Activated CD8-positive, alpha-beta memory T cell treated with anti-CD3 and anti-CD28 coated beads, Interleukin-2, amount 50 U/mL, for 4 hours (primary cell): Measurements from ENCODE around the gene C1QTNF8.
"Not testable (repeated sequence)": the region's sequence is repeated elsewhere in the genome, so short reads cannot be mapped to it uniquely, and the experiment has no call there.

Experiments
- DNase-seq: peaks from one replicate; pipeline ENCODE4 v3.0.0-alpha.2; 2020

The C1QTNF8 gene

DNA sequence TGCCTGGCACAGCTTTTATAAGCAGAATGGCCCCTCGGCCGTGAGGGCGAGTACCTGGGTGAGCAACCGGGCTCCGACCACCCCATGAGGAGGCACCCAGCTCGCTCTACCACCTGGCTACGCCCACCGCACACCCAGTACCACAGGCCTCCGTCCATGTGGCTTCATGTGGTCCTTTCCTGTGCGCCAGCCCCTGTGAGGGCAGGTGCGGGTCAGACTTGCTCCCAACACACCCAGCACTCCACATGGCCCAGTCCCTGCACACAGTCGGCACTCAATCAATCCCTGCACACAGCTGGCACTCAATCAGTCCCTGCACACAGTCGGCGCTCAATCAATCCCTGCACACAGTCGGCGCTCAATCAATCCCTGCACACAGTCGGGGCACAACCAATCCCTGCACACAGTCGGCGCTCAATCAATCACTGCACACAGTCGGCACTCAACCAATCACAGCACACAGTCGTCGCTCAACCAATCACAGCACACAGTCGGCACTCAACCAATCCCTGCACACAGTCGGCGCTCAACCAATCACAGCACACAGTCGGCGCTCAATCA lies 4.0 kb downstream of the C1QTNF8 start:
- no peak for DNase-seq

DNA sequence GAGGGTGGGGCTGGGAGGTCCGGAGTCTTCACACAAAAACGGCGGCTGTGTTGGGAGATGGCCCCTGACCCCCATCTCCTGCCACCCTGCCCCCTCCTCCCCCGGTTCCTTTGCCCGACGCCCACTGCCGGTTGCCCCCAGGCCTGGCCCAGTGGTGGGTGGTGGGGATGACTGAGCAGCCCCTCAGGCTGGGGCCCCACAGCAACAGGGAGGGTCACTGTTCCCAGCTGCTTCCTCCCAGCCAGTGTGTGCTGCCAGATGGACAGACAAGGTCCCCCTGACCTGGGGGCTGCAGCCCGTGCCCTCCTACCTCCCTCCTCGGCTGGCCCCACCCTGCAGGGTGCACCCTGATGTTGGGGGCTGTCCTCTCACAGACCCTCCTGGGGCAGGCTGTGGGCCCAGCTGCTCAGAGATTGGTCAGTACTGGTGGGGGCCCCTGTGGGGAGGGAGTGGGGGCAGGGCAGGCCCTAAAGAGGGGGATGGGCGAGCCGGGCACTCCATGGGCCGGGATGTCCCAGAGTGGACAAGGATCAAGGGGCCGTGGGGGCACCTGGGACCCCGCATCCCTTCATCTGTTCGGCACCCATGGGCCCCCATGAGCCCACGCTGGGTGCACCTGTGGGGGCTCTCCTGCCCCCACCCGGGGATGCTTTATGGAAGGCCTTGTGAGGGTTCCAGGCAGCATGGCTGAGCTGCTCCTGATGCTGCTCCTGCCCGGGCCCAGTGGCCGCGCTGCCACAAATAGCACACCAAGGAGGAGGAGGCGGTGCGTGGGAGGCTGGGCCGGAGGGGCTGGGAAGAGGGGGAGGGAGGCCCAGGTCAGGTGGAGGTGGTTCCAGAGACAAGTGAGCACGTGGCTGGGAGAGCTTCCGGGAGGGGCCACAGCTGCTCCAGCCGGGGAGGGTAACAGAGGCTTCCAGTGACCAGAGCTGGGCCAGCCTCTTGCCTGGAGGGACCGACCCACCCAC lies 5.1 kb downstream of the C1QTNF8 start:
- DNase-seq: no peak

DNA sequence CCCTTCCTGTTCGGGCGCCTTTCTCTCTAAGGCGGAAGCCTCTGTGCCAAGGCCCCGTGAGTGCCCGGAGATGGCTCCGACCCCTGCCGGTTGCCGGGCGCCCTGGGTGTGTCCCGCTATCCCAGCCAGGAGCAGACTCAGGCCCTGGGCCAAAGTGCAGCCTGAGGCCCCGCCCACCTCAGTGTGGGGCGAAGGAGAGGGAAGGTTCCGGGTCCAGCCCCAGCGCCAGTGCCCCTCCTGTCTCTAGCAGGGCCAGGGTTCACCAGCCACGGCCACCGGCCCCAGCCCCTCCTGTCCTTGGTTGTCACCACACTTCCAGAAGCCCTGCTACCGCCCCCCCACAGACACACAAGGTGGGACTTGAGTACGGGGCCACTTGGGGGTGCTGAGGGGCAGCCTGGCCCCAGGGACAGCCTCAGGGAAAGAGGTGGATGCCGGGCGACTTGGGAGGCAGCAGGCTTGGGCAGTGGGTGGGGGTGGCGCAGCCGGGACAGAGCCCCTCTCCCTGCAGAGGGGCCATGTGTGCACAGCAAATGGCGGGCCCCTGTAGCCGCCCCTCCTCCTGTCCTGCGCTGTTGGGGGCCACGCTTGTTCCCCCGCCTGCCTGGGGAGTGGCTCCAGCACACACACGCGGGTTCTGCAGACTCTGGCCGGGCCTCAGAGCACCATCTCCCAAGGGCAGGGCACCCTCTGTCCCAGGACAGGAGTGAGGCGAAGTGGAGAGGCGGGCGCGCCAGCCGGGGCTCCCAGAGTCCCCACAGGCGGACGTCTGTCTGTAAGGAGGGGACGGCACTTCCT lies 6.0 kb downstream of the C1QTNF8 start:
- no peak for DNase-seq

- no peak for DNase-seq
Measured at GRCh38 chr16:1089439-1089821, 6.6 kb downstream of the C1QTNF8 start.

DNA sequence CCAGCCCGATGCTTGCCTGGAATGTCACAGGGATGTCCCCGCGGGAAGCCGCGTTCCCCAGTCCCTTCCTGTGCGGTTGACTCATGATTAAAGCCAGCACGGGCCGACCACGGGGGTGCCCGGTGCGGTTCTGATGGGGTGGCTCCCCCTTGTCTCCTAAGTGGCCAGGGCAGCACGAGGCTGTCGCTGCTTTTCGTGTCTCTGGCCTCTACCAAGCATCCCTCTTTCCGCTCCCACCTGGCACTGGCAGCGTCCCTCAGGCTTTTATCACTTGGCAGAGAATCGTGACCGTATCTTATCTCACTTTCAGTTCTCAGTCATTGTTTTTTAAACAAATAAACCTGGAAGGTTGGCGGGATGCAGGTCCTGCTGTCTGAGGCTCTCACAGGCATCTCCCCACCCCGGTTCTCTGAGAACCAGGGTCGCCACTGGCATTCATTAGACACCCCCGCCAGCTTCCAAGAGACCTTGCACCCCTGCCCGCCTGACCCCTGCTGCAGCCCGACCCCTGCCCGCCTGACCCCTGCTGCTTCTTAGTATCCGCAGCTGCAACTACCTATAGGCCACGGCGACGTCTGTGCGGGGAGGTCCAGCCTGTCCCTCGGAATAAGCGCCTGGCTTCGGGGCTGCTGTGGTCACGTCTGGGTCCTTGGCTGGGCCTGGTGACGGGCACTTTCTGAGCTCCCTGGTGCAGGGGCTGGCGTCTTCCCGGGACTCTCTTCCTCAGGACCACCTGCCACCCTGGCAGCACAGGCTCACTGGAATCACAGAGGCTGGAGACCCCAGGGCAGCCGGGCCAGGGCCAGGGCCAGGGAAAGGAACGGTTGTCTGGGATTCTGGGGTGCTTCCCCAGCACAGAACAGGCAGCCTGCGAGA lies 7.5 kb downstream of the C1QTNF8 start:
- DNase-seq: no peak

DNA sequence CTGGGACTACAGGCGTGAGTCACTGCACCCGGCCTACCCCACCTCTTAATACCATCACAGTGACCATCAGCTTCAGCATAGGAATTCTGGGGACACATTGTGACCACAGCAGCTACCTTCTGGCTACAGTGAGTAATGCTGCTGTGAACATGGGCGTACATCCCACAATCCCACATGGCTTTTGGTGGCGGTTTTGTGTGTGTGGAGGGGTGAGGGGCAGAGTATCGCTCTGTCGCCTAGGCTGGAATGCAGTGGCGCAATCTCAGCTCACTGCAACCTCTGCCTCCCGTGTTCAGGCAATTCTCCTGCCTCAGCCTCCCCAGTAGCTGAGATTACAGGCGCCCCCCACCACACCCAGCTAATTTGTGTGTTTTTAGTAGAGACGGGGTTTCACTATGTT lies 9.6 kb downstream of the C1QTNF8 start:
- DNase-seq: not testable (repeated sequence)

DNA sequence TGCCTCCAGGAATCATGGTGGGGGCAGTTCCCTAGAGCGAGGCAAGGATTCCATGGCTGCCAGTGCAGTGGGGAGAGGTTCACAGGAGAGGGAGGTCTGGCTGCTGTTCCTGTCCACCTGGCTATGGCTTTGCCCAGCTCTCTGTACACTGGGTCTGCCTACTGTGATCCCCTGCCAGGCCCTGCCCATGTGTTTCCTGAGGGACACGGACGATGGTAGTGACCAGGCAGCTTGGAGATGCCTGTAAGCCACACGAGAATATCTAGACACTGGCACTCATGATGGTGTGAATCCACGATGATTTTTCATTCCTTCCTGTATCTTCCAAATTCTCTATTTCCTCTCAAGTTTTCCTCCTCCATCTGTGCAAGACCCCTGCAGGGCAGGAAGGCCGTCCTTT lies 11.1 kb downstream of the C1QTNF8 start:
- DNase-seq: no peak

- no peak for DNase-seq
Measured at GRCh38 chr16:1082952-1083675, 12.9 kb downstream of the C1QTNF8 start.

- DNase-seq: no peak
Measured at GRCh38 chr16:1082266-1082951, 13.6 kb downstream of the C1QTNF8 start.

DNA sequence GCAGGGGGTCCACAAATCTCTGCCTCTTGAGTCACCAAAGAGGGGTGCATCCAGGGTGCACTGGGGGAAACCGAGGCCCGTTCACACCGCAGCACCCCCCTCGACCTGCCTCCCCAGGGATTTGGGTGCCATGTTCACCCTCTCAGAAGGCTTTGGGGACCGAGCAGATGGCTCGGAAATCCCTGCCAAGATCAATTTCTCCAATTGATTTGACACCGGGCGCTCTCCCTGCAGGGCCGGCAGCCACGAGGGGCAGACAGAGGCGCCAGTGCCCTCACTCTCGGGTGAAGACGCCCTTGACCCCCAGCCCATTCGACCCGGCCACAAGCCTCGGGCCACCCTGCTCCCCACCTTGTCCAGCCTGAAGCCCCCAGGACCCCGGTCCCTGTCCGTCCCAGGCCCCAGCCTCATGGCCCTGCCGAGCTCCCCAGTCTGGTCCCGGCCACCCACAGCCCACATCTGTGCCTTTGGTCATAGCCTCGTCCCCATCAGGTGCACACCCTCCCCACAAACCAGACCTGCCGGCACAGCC lies 14.2 kb downstream of the C1QTNF8 start:
- DNase-seq: no peak

DNA sequence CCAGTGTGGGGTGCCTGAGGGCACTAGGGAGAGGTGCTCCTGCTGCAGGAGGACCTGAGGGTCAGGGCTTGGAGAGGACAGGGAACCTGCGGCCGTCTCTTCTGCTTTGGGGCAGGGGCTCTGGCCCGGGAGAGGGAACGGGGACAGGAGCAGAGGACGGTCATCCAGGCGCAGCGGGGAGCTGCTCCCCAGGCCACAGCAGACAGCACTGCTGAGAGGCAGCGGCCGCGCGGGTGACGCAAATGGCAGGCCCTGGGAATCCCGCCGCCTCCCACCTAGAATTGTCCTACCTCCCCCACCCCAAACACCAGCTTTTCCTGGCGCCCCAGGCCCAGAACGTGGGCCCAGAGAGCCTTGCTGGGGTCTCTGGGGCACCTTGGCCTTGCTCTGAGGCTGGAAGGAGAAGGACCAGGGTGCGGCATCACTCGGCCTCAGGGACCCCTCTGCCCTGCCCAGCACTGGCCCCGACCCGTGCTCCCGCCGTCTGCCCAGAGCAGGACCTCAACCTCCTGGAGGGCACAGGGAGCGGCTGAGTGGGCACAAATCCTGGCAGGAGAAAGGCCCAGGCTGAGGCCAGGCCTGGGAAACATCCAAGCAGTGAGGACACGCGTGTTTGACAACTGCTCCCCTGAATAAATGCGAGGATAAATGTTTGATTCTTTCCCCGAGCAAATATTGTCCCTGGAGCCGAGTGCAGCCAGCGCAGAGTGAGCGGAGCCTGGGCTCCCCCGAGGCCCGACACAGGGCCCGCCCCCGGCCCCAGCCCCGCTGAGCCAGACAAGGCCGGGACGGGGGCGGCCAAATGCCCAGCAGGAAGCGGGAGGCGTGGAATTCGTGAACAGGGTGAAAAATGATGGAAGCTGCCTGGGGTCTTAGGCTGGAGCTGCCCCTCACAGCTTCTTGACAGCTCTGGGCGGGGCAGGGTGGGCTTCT lies 15.0 kb downstream of the C1QTNF8 start:
- no peak for DNase-seq

DNA sequence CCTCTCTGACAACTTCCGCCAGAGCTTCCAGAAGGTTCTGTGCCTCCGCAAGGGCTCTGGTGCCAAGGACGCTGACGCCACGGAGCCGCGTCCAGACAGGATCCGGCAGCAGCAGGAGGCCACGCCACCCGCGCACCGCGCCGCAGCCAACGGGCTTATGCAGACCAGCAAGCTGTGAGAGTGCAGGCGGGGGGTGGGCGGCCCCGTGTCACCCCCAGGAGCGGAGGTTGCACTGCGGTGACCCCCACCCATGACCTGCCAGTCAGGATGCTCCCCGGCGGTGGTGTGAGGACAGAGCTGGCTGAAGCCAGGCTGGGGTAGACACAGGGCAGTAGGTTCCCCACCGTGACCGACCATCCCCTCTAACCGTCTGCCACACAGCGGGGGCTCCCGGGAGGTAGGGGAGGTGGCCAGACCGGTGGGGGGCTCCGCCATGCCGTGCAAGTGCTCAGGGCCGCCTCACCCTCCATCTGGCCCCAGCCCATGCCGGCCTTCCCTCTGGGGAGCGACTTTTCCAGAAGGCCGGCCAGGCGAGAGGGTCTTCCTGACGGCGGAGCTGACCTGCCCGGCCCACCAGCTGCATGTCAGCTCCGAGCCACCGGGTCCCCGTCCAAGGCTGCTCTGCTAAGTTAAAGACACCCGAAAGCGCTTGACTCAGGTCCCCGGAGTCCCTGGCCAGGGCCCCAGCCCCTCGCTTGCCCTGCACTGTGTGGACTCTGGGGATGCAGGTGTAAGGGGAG lies 16.1 kb downstream of the C1QTNF8 start:
- no peak for DNase-seq

- no peak for DNase-seq
Measured at GRCh38 chr16:1079341-1079740, 16.7 kb downstream of the C1QTNF8 start.

- DNase-seq: no peak
Measured at GRCh38 chr16:1078579-1079021, 17.4 kb downstream of the C1QTNF8 start.

DNA sequence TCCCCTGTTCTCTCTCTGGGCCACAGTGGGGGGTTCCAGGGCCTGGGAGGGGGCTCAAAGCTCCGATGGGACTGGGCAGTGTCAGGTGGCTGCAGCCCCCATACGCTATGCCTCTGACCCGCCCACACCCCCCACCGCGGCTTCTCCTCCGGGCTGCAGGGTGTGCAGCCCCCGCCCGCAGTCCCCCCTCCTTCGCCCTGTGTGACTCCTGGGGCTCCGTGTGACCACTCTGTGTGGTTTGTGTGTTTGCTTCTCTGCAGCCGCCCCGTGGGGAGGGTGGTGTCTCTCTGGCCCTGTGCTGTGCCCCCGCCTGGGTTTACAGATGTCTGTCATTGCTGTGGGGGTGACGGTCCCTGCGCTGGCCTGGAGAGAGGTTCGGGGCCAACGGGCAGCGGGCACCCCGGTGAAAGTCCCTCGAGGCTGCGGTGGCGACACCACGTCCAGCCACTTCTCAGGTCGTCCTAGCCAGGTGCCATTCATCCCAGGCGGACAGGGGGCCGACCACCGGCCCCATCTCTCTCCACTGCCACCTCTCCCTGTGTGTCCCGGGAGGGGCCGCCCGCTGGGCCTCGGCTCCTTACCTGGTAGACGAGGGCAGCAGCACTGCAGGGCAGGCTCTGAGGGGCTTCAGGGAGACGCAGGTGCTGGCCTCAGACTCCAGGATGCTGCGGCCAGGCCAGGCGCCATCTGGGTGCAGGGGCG lies 18.0 kb downstream of the C1QTNF8 start:
- no peak for DNase-seq

DNA sequence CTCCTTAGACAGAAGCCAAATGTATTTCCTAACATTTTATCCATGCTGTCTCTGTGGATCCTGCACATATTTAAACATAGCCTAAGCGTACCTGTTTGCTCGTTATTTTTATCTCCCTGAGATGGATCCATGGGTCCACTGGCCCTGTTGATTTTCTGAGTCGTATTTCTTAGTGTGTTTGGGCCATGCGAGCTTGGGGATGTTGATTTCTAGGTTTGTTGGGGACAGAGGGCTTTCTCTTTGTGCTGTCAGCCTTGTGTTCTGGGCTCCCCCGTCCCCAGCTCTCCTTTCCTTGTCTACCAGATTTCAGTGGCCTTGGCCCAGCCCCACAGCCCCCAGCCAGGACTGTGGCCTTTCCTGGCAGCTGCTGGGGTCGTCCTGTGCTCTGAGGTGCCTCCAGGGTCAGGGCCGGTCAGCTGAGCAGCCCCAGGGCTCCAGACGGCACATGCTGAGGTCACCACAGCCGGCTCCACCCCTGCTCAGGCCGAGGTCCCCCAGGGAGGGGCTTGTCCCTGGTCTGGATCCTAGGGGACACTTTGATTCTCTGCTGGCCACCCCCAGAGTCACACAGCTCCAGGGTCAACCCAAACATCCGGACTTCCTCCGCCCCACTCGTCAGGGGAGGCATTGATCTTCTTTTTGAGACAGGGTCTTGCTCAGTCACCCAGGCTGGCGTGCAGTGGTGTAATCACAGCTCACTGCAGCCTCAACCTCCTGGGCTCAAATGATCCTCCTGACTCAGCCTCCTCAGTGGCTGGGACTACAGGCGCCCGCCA lies 19.1 kb downstream of the C1QTNF8 start:
- no peak for DNase-seq

- DNase-seq: no peak
Measured at GRCh38 chr16:1075546-1075945, 20.5 kb downstream of the C1QTNF8 start.

DNA sequence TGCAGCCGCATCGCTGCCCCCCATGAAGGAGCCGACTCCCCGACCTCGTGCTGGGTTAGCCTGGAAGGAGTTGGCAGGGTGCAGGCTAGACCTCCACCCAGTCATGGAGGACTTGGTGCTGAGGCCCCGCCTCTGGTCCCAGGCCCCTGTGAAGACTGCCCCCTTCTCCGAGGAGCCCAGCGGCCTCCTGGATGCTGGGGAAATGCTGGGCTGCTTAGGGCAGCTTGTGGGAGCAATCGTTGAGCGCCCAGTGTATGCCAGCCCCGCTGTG lies 21.7 kb downstream of the C1QTNF8 start:
- DNase-seq: no peak
